UCSD-AML1 (cell line): ENCODE measurements around the gene TMEM87A.

Experiments
- DNase-seq: peaks from one replicate; lab custom pipeline; 2025; ENCODE audit not compliant: unreplicated experiment; lab: John Stamatoyannopoulos, UW

Gene TMEM87A

DNA sequence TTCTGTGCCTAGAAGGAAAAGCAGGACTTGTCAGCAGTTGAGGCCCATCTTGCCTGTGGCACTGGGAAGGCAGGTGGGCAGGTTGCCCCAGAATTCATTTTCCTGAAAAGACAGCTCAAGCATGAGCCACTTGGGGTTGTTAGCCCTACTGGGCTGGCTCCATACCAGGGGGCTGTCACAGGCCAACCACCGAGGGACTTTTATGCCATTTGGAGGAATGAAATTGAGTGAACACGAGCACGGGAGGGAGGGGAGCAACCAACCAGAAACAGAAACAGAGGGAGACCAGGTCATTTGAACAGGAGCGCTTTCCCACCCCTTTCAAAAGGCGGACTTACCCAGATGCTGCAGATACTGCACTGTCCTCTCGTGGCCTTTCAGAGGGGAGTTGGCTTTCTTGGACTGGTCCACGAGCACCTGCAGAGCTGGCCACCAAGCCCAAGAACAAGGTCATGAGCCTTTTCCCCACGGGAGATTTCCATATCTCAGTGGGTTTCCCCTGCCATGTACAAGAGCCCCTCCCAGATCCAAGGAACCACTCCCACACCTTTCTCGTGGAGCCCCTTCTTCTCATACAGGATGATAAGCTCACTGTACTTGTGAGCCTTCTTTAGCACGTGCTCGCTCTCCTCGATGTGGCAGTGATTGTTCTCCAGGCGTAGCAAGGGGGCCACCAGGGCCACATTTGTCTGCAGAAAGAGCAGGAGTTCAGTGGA is 106.8 kb downstream of the TMEM87A start:
- DNase-seq = no peak

DNA sequence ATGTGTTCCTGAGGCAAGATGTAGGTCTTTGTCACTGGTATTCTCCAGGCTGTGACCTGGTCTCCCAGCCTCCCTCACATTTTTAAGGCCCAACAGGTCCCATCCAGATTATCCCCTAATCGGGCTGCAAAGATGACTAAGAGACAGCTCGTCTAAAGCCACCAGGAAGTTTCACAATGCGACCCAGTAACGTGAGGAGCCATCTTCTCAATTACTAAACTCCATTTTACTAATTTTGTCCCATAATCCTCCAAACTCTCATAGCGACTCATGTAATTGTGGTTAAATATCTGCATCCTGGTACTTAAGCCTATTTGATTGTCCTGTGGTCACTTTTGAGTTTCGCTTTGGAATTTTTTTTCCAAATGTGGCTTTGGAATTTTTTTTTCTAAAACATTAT is 108.1 kb downstream of the TMEM87A start:
- DNase-seq = no peak

DNA sequence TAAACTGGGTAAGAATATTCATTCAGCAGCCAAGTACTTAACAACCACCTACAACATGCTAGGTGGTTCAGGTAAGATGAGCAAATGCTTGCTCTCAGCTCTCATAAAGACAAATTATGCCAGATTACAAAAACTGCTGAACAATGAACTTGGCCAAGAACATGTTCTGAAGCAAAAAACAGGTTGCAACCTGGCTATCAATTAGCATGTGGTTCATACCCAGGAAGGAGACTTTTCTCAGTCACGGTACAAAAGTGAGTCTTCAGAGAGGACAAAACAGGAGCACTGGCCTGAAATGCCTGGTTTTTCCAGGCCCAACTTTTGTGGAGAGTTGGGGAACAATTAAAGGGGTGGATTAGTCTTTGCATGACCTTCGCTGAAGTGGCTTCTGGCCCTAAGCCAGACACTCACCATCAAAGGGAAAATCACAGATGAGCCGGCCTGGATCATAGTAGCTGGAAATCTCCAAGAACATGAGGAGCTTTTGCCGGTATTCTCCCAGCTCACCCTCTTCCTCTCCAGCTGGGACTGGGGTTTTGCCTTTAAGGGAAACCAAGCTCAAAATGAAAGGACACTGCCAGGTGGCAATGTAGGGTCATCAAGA is 109.2 kb downstream of the TMEM87A start:
- DNase-seq = no peak

DNA sequence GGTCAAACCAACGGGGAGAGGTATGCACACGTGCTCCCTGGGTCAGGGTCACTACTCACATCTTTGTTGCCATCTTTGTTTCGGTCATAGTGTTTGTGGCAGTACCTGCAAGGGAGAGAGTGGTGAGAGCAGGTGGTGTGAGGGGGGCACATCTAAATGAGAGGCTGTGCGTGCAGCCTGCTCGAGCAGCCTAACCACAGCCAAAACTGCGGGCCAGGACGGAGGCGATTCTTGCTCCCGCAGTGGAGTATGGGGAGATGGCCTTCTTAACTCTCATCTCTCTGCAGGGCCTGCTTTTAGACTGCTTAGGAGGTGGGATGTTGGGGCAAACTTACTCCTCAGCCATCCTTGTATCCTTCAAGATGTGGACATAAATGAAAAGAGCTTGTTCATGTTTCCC is 109.9 kb downstream of the TMEM87A start:
- DNase-seq = no peak
